GM06990 (cell line): ENCODE results near the gene FAM90A1.
"Not testable (repeated sequence)": the region's sequence is repeated elsewhere in the genome, so short reads cannot be mapped to it uniquely, and the experiment has no call there.

Experiments
- DNase-seq: peaks from one replicate; pipeline ENCODE4 v3.0.0-alpha.2; 2011; ENCODE audit not compliant: insufficient read length; ENCODE audit errors: extremely low read depth
- H3K27me3 ChIP-seq: replicated peaks from 2 replicates; pipeline ENCODE4 v1.6.0; 2011; ENCODE audit warnings: low read length; ENCODE audit not compliant: control insufficient read depth, insufficient read depth
- H3K36me3 ChIP-seq: 2 replicates; pipeline ENCODE4 v1.5.1; 2011; ENCODE audit warnings: low read length; ENCODE audit not compliant: control insufficient read depth, insufficient read depth
- H3K4me3 ChIP-seq: replicated peaks from 2 replicates; pipeline ENCODE4 v1.5.1; 2011; ENCODE audit warnings: low read depth, mild to moderate bottlenecking, control low read depth, low read length
- CTCF ChIP-seq: IDR thresholded peaks from 2 replicates; pipeline ENCODE4 v1.5.1; 2011; ENCODE audit warnings: low read length, control low read depth, mild to moderate bottlenecking, inconsistent platforms; ENCODE audit not compliant: insufficient read depth, poor library complexity, severe bottlenecking

FAM90A1 gene

GRCh38 chr12:8179989-8180585 lies 47.3 kb downstream of the FAM90A1 start:
- not testable (repeated sequence) for H3K36me3 ChIP-seq, H3K27me3 ChIP-seq
- DNase-seq, result peak; percentile 76
- peak overlapping the region; percentile 63 for H3K4me3 ChIP-seq
- TF ChIP-seq CTCF, result peak; percentile 59

- H3K4me3 ChIP-seq, H3K36me3 ChIP-seq, H3K27me3 ChIP-seq, DNase-seq: not testable (repeated sequence)
These were observed 54.5 kb downstream of the FAM90A1 start for GRCh38 chr12:8172911-8173310.
